Measurements from ENCODE around the gene TFE3.

GRCh38 chrX:49000636-49001035, 42.5 kb downstream of the TFE3 start:
- no peak for TF ChIP-seq EZH2phosphoT487 (IDR thresholded peaks at IDR 0.05; ENCODE audit: borderline replicate concordance, low read length)
- TF ChIP-seq, protein P1, sequence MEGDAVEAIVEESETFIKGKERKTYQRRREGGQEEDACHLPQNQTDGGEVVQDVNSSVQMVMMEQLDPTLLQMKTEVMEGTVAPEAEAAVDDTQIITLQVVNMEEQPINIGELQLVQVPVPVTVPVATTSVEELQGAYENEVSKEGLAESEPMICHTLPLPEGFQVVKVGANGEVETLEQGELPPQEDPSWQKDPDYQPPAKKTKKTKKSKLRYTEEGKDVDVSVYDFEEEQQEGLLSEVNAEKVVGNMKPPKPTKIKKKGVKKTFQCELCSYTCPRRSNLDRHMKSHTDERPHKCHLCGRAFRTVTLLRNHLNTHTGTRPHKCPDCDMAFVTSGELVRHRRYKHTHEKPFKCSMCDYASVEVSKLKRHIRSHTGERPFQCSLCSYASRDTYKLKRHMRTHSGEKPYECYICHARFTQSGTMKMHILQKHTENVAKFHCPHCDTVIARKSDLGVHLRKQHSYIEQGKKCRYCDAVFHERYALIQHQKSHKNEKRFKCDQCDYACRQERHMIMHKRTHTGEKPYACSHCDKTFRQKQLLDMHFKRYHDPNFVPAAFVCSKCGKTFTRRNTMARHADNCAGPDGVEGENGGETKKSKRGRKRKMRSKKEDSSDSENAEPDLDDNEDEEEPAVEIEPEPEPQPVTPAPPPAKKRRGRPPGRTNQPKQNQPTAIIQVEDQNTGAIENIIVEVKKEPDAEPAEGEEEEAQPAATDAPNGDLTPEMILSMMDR (IDR thresholded peaks at IDR 0.05; ENCODE audit: low read depth, low read length, poor library complexity, severe bottlenecking): no peak

Data from DOHH2 (cell line).